GM23248 (cell line): ENCODE data around the gene SPATA32.

Experiments
- EZH2 ChIP-seq: fragments of 200-600 bp; sonication (generic); IDR thresholded peaks from 2 replicates; pipeline ENCODE4 v1.6.1; 2018; ENCODE audit warnings: antibody characterized with exemption, mild to moderate bottlenecking; ENCODE audit not compliant: insufficient read depth, poor library complexity, severe bottlenecking
- EZH2phosphoT487 ChIP-seq: fragments of 200-600 bp; sonication (generic); IDR thresholded peaks from 2 replicates; pipeline ENCODE4 v1.6.1; 2018; ENCODE audit warnings: antibody characterized with exemption, moderate library complexity, mild to moderate bottlenecking, low read depth; ENCODE audit not compliant: insufficient read depth

DNA sequence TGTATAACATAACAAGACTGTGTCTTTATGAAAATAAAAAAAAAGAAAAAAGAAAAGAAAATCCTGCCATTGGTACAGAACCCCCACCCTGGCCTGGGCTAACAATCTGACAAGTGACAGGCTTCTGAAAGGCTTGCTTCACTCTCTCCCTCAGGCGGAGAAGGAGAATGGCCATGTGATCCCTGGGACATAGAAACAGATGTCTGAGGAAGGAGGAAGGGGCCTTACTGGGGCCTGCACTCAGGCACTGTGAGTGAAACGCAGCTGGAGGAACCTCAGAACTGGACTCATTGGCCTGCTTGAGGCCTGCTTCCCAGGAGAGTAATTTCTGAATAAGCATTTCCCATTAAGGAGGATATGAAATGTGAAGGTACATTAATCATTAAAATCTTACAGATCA lies 37.5 kb upstream of the SPATA32 start:
- TF ChIP-seq EZH2: no peak
- no peak for TF ChIP-seq EZH2phosphoT487
